HL-60 (cell line): ENCODE measurements around the gene NR5A1.

Experiments
- DNase-seq, 2 experiments: peaks; one replicate each; pipeline ENCODE4 v3.0.0-alpha.2; 2010 to 2020; ENCODE audit warnings: low read depth in 1 of 2, low spot score in 1 of 2
- H3K27ac ChIP-seq: fragments of 250-450 bp; sonication (Bioruptor Pico); replicated peaks from 2 replicates; pipeline ENCODE4 v1.5.1; 2020; ENCODE audit warnings: mild to moderate bottlenecking, moderate library complexity
- H3K27me3 ChIP-seq: fragments of 250-450 bp; sonication (Bioruptor Pico); 2 replicates; pipeline ENCODE4 v1.5.1; 2021; ENCODE audit warnings: mild to moderate bottlenecking, moderate library complexity; ENCODE audit not compliant: insufficient read depth, poor library complexity, severe bottlenecking
- H3K4me3 ChIP-seq: replicated peaks from 2 replicates; pipeline ENCODE4 v1.5.1; 2011; ENCODE audit warnings: mild to moderate bottlenecking, control low read depth, low read length; ENCODE audit not compliant: insufficient read depth
- GABPA ChIP-seq: IDR thresholded peaks from 2 replicates; pipeline ENCODE4 v1.6.1; 2012; ENCODE audit warnings: low read depth
- POLR2AphosphoS5 ChIP-seq: IDR thresholded peaks from 2 replicates; pipeline ENCODE4 v1.6.1; 2012; ENCODE audit warnings: low read depth
- REST ChIP-seq: IDR thresholded peaks from 2 replicates; pipeline ENCODE4 v1.6.1; 2012; ENCODE audit warnings: low read depth; ENCODE audit not compliant: insufficient replicate concordance
- SPI1 ChIP-seq: IDR thresholded peaks from 2 replicates; pipeline ENCODE4 v1.6.1; 2012; ENCODE audit warnings: low read depth, mild to moderate bottlenecking, borderline replicate concordance
- TF ChIP-seq, protein P1 (sequence below): IDR thresholded peaks from one replicate; pipeline ENCODE4 v1.5.1; 2011; ENCODE audit warnings: low read length, control low read depth, inconsistent platforms; ENCODE audit not compliant: insufficient read depth

NR5A1 gene

DNA sequence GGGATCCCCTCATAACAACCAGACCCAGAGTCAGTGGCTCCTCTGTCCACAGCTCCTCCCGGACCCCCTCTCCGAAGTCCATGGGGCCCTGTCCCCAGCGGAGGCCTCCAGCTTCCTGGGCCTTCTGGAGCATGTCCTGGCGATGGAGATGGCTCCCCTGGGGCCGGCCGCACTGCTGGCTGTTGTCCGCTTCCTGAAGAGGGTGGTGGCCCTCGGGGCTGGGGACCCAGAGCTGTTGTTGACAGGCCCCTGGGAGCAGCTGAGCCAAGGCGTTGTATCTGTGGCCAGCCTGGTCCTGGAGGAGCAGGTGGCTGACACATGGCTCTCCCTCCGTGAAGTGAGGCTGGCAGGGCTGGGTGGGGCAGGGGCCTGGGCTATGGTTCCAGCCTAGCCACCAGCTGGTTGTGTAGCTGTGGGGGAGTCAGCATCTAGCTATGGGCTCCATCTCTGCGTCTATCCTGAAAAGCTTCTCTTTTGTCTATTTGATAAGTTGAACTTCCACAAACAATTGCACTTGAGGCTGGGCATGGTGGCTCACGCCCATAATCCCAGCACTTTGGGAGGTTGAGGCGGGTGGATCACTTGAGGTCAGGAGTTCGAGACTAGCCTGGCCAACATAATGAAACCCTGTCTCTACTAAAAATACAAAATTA is 52.3 kb downstream of the NR5A1 start:
- no peak for DNase-seq
- Histone ChIP-seq H3K27me3 (peaks cover 6% of the 10 kb centered on the region), H3K27ac (no peak overlapping the region), H3K4me3 (no peak overlapping the region)
- TF ChIP-seq POLR2AphosphoS5 (no peak), GABPA (no peak), REST (no peak), SPI1 (no peak)
- TF ChIP-seq, protein P1, sequence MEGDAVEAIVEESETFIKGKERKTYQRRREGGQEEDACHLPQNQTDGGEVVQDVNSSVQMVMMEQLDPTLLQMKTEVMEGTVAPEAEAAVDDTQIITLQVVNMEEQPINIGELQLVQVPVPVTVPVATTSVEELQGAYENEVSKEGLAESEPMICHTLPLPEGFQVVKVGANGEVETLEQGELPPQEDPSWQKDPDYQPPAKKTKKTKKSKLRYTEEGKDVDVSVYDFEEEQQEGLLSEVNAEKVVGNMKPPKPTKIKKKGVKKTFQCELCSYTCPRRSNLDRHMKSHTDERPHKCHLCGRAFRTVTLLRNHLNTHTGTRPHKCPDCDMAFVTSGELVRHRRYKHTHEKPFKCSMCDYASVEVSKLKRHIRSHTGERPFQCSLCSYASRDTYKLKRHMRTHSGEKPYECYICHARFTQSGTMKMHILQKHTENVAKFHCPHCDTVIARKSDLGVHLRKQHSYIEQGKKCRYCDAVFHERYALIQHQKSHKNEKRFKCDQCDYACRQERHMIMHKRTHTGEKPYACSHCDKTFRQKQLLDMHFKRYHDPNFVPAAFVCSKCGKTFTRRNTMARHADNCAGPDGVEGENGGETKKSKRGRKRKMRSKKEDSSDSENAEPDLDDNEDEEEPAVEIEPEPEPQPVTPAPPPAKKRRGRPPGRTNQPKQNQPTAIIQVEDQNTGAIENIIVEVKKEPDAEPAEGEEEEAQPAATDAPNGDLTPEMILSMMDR: no peak

- no peak overlapping the region for H3K4me3 ChIP-seq
- TF ChIP-seq, protein P1: no peak
- TF ChIP-seq GABPA: no peak
- TF ChIP-seq POLR2AphosphoS5: no peak
- TF ChIP-seq SPI1: no peak
- TF ChIP-seq REST: no peak
- no peak overlapping the region for H3K27ac ChIP-seq
- DNase-seq: no peak
- peaks cover 6% of the 10 kb centered on the region for H3K27me3 ChIP-seq
These were observed 52.9 kb downstream of the NR5A1 start for GRCh38 chr9:124454296-124454695.

GRCh38 chr9:124453586-124454191 is 53.5 kb downstream of the NR5A1 start:
- H3K27me3 ChIP-seq: peaks cover 6% of the 10 kb centered on the region
- no peak overlapping the region; the same call in 1 of the 2 replicates for H3K4me3 ChIP-seq
- TF ChIP-seq, protein P1: no peak
- no peak for TF ChIP-seq REST
- TF ChIP-seq POLR2AphosphoS5: no peak
- TF ChIP-seq SPI1: no peak
- no peak for TF ChIP-seq GABPA
- DNase-seq: no peak
- H3K27ac ChIP-seq: no peak overlapping the region
